Effector memory CD4-positive, alpha-beta T cell (primary cell): ENCODE results near the gene HCAR3.
A peak's percentile ranks its signal among the peaks of the same experiment; 100 is the strongest.

Source experiments
- DNase-seq, 3 donors: peaks; one replicate each; pipeline ENCODE4 v3.0.0-alpha.2; 2020
- H3K27ac ChIP-seq: 2 replicates; pipeline ENCODE4 v1.7.0; 2013; ENCODE audit warnings: mild to moderate bottlenecking, low read length, moderate library complexity; ENCODE audit not compliant: insufficient read depth, poor library complexity, severe bottlenecking
- H3K27me3 ChIP-seq: replicated peaks from 2 replicates; pipeline ENCODE4 v1.7.0; 2013; ENCODE audit warnings: mild to moderate bottlenecking, low read length; ENCODE audit not compliant: insufficient read depth, control insufficient read depth, poor library complexity, severe bottlenecking
- H3K36me3 ChIP-seq: 2 replicates; pipeline ENCODE4 v1.7.0; 2013; ENCODE audit warnings: mild to moderate bottlenecking, low read length, moderate library complexity; ENCODE audit not compliant: control insufficient read depth, insufficient read depth
- H3K4me1 ChIP-seq: 2 replicates; pipeline ENCODE4 v1.7.0; 2013; ENCODE audit warnings: low read length, mild to moderate bottlenecking; ENCODE audit not compliant: control insufficient read depth, insufficient read depth, poor library complexity, severe bottlenecking
- H3K4me3 ChIP-seq: 2 replicates; pipeline ENCODE4 v1.7.0; 2013; ENCODE audit warnings: low read length, low read depth, mild to moderate bottlenecking; ENCODE audit not compliant: insufficient read depth, poor library complexity, severe bottlenecking
- H3K9me3 ChIP-seq: 2 replicates; pipeline ENCODE4 v1.7.0; 2013; ENCODE audit warnings: mild to moderate bottlenecking, low read length, moderate library complexity; ENCODE audit not compliant: control insufficient read depth

HCAR3 gene

GRCh38 chr12:122740351-122740750, 23.7 kb upstream of the HCAR3 start:
- H3K27ac ChIP-seq: no peak overlapping the region
- H3K9me3 ChIP-seq: no peaks in the 10 kb centered on the region
- DNase-seq: no peak
- H3K4me1 ChIP-seq: no peaks in the 10 kb centered on the region
- no peak overlapping the region for H3K4me3 ChIP-seq
- no peaks in the 10 kb centered on the region for H3K27me3 ChIP-seq
- no peaks in the 10 kb centered on the region for H3K36me3 ChIP-seq

DNA sequence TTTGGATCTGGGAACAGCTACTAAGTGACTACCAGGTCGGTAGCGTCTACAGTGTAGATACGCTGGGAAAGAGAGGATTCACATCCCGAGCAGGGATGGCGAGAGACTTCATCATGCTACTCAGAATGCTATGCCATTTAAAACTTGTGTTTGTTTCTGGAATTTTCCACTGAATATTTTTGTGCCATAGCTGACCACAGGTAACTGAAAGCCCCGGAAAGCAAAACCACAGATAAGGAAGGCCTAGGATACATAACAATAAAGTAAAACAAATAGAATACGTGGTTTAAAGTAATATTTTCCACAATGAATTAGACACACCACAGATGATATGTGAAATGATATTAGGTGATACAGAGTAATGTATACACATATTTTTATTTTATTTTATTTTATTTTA, 22.0 kb upstream of the HCAR3 start:
- Histone ChIP-seq H3K36me3 (no peaks in the 10 kb centered on the region), H3K27ac (no peak overlapping the region), H3K4me1 (no peaks in the 10 kb centered on the region), H3K4me3 (no peak overlapping the region), H3K27me3 (no peaks in the 10 kb centered on the region), H3K9me3 (no peaks in the 10 kb centered on the region)
- DNase-seq: no peak

- Histone ChIP-seq H3K4me3 (no peak overlapping the region), H3K27me3 (no peaks in the 10 kb centered on the region), H3K4me1 (peaks cover 13% of the 10 kb centered on the region), H3K36me3 (no peaks in the 10 kb centered on the region), H3K9me3 (no peaks in the 10 kb centered on the region), H3K27ac (no peak overlapping the region)
- DNase-seq: no peak
These were observed 16.0 kb upstream of the HCAR3 start for GRCh38 chr12:122732611-122733010.

DNA sequence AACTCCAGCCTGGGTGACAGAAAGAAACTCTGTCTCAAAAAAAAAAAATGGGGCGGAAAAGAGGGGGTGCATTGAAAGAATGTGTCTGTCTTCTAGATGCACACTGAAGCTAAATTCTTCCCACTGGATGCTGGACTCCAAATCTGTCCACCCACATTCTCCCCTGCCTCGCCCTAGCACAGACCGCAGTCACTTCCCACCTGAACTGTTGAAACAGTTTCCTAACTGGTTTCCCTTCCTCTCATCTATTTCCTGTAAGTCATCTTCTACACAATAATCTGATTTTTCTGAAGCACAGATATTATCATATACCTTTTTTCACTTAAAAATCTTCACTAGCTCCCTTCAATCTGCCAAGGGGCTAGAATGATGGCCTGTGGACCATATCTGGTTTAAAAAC, 15.6 kb upstream of the HCAR3 start:
- H3K4me3 ChIP-seq: no peak overlapping the region
- H3K27ac ChIP-seq: no peak overlapping the region
- no peak for DNase-seq

DNA sequence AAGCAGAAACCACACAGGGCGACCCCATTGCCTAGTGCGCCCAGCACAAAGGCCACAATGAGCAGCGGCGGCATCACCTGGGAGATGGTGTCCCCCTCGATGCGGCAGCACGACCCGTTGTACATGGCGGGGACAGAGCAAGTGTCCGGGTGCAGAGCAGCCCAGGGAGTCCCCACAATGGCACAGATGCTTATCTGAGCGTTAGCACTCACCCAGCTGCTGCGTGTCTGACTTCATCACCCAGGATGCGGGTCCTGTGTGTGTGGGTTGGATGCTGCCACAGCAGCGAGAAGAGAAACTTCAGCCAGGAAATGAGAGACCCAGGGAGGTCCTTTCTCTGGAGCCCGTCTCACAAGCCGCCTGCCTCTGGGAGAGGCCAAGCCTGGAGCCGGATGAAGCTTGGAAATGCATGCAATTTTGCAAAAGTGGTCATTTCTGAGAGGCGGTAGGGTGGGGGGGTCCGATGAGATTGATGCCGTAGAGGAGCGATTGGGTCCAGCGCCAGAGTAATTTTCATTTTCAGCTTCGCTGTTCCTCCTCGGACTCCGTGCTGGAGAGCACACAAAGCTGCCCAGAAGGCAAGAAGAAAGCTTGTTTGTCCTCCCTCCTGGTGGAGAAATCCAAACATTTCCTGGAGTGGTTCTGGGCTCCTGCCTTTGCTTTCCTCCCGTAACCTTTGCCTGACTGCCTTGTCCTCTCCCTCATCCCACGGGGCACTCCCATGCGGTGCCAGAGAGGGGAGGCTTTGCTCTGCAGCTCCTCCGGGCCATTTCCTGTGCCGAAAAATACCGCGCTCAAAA, 13.8 kb upstream of the HCAR3 start, which contains the start of gene HCAR1:
HCAR1 (minus strand) TSS at position 630 of the 800 bp plus-strand sequence; CDS start at position 125, 505 bp downstream.
- peak within 1 kb of the TSS; percentile 12 for H3K4me3 ChIP-seq
- H3K36me3 ChIP-seq: no peaks in the 10 kb centered on the region
- H3K9me3 ChIP-seq: no peaks in the 10 kb centered on the region
- peaks cover 19% of the 10 kb centered on the region for H3K4me1 ChIP-seq
- H3K27ac ChIP-seq: no peak within 1 kb of the TSS
- H3K27me3 ChIP-seq: no peaks in the 10 kb centered on the region
- DNase-seq: peak in 1 of 3 donors; percentile 3

More for the DNA sequence above, 15.6 kb upstream of the HCAR3 start:
- peaks cover 13% of the 10 kb centered on the region for H3K4me1 ChIP-seq
- no peaks in the 10 kb centered on the region for H3K9me3 ChIP-seq
- no peaks in the 10 kb centered on the region for H3K27me3 ChIP-seq
- H3K36me3 ChIP-seq: no peaks in the 10 kb centered on the region

DNA sequence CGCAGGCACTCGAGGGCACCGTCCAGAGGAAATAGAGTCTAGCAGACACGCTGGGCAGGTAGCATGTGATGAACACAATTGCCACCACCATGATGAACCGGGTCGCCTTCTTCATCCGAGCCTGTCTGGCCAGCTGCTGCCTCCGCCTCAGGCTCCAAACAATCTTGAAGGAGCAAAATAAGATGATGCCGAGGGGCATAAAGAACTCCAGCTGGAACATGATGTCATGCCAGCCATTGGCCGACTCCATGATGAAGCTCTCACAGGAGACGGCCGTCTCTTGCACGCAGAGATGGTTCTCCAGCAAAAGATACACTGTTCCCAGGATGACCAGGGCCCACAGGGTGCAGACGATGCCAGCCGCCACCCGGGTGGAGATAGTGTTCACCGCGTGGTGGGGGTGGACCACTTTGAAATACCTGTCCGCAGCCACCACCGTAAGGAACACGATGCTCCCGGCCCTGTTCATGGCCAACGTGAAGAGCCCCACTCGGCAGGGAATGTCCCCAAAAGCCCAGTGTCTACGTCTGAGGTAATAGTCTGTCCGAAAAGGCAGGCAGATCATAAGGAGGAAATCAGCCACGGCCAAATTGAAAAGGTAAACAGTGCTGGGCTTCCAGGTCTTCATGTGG, 13.1 kb upstream of the HCAR3 start:
- Histone ChIP-seq H3K4me1 (peaks cover 19% of the 10 kb centered on the region), H3K27me3 (no peaks in the 10 kb centered on the region), H3K36me3 (no peaks in the 10 kb centered on the region), H3K27ac (no peak overlapping the region), H3K4me3 (no peak overlapping the region), H3K9me3 (no peaks in the 10 kb centered on the region)
- no peak for DNase-seq

GRCh38 chr12:122726080-122726558, 9.5 kb upstream of the HCAR3 start:
- no peak overlapping the region for H3K4me3 ChIP-seq
- DNase-seq: peak in 1 of 3 donors; percentile 3
- H3K27ac ChIP-seq: no peak overlapping the region
- no peaks in the 10 kb centered on the region for H3K27me3 ChIP-seq
- H3K4me1 ChIP-seq: peaks cover 13% of the 10 kb centered on the region
- no peaks in the 10 kb centered on the region for H3K9me3 ChIP-seq
- no peaks in the 10 kb centered on the region for H3K36me3 ChIP-seq

DNA sequence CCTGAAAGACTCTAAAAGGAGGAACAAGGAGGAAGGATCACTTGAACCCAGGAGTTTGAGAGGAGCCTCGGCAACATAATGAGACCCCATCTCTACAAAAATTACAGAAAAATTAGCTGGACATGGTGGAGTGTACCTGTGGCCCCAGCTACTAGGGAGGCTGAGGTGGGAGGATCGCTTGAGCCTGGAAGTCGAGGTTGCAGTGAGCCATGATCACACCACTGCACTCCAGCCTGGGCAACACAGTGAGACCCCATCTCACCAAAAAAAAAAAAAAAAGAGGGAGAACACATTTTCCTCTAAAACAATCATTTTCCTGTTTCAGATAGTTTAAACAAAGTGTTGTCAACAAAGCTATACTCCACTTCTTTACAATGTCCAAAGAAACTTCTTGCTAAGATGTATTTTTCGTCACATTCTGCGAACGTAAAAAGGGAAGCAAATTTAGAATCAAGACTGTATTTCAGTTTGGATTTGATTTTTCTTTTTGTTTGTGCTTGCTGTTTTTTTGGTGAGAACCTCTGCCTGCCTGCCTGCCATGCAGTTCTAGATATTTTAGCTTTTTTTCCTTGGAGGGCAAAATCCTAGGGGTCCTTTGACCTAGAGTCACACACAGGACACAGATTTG, 9.0 kb upstream of the HCAR3 start:
- DNase-seq: no peak
- H3K27me3 ChIP-seq: no peaks in the 10 kb centered on the region
- no peak overlapping the region for H3K4me3 ChIP-seq
- H3K27ac ChIP-seq: no peak overlapping the region
- no peaks in the 10 kb centered on the region for H3K36me3 ChIP-seq
- H3K4me1 ChIP-seq: peaks cover 13% of the 10 kb centered on the region
- no peaks in the 10 kb centered on the region for H3K9me3 ChIP-seq

GRCh38 chr12:122724641-122725243, 8.1 kb upstream of the HCAR3 start:
- Histone ChIP-seq H3K27ac (no peak overlapping the region), H3K36me3 (no peaks in the 10 kb centered on the region), H3K9me3 (no peaks in the 10 kb centered on the region), H3K27me3 (no peaks in the 10 kb centered on the region), H3K4me3 (no peak overlapping the region), H3K4me1 (peaks cover 6% of the 10 kb centered on the region)
- DNase-seq: no peak
